Body of pancreas (tissue), 4 donors: ENCODE data around the gene SEC22C. TPM values are rescaled to one million over a fixed set of nuclear protein-coding genes. Genes with fewer than 3 reads are reported as not detected.

Experiments
- ATAC-seq: fragments of 150-250 bp; one replicate; pipeline ENCODE4 v1.9.1; 2016
- DNase-seq, 4 donors: peaks; one replicate each; pipeline ENCODE4 v3.0.0-alpha.2; 2019
- H3K27ac ChIP-seq, 4 donors: fragments of 200-600 bp; sonication (generic); 1 replicate in 3 of 4; 2 replicates in 1 of 4; pipeline versions ENCODE4 v1.5.1 to v1.6.1; 2016 to 2019; ENCODE audit warnings: mild to moderate bottlenecking in 1 of 4, mixed read lengths in 1 of 4, moderate library complexity in 1 of 4
- H3K27me3 ChIP-seq, 2 donors: fragments of 200-600 bp; sonication (generic); one replicate each; pipeline ENCODE4 v1.6.0; 2016; ENCODE audit warnings: mild to moderate bottlenecking in 1 of 2
- H3K36me3 ChIP-seq, 2 donors: fragments of 200-600 bp; sonication (generic); replicated peaks in 1 of 2; 2 replicates each; pipeline ENCODE4 v1.5.1; 2016; ENCODE audit warnings: low read depth in 2 of 2; ENCODE audit not compliant: insufficient read depth in 1 of 2
- H3K4me1 ChIP-seq: fragments of 200-600 bp; sonication (generic); one replicate; pipeline ENCODE4 v1.6.0; 2016
- H3K4me3 ChIP-seq, 2 donors: fragments of 200-600 bp; sonication (generic); 1 replicate in 1 of 2; 2 replicates in 1 of 2; pipeline ENCODE4 v1.5.1; 2016 to 2019
- H3K9me3 ChIP-seq, 3 donors: fragments of 200-600 bp; sonication (generic); 1 replicate in 2 of 3; 2 replicates in 1 of 3; pipeline ENCODE4 v1.5.1; 2016
- CTCF ChIP-seq, 7 experiments: fragments of 450-650 bp in 4 of 7; fragments of 200-600 bp in 3 of 7; sonication (generic) in 3 of 7; IDR thresholded peaks; one replicate each; pipeline ENCODE4 v1.5.1; 2016 to 2019; ENCODE audit warnings: antibody characterized with exemption in 7 of 7
- POLR2A ChIP-seq, 3 donors: fragments of 450-650 bp; IDR thresholded peaks; one replicate each; pipeline ENCODE4 v1.6.1; 2016; ENCODE audit warnings: antibody characterized with exemption in 3 of 3, mild to moderate bottlenecking in 2 of 3
- WGBS, 2 donors: methylation state at CpG; one replicate each; pipeline ENCODE4 v1.1.5; 2017; 5-methylcytosine and 5-hydroxymethylcytosine counted together
- intact Hi-C: fragments of 100-400 bp; cut with DNase I; formaldehyde crosslinking; loops from one replicate; pipeline ENCODE4 v1.15.1; 2023
- total RNA-seq, 2 donors: library from RNA; depleted of rRNA; stranded (reverse); fragments of >200 nt; gene quantifications; one replicate each; pipeline ENCODE4 v1.1.0, GENCODE V29; 2016

The SEC22C gene
- total RNA-seq, 2 donors from 2014 or later, result 23.1 to 30.9 TPM

- 59 to 67% methylated on average over 2 of the region's 2 CpGs for WGBS, 2 donors
- Histone ChIP-seq H3K4me1 (no peaks in the 10 kb centered on the region), H3K27me3 (no peaks in the 10 kb centered on the region), H3K9me3 (no peaks in the 10 kb centered on the region), H3K36me3 (no peaks in the 10 kb centered on the region), H3K27ac (no peak overlapping the region), H3K4me3 (no peak overlapping the region)
- intact Hi-C loops, result no loop called here
- DNase-seq (no peak), ATAC-seq (no peak)
- TF ChIP-seq POLR2A (IDR thresholded peaks at IDR 0.05) (no peak), CTCF (IDR thresholded peaks at IDR 0.05) (no peak)
These were observed 62.2 kb downstream of the SEC22C start for GRCh38 chr3:42519568-42519962.

GRCh38 chr3:42518800-42519567 is 62.8 kb downstream of the SEC22C start:
- Histone ChIP-seq H3K4me3 (no peak overlapping the region), H3K36me3 (no peaks in the 10 kb centered on the region), H3K4me1 (no peaks in the 10 kb centered on the region), H3K27ac (no peak overlapping the region), H3K27me3 (no peaks in the 10 kb centered on the region), H3K9me3 (no peaks in the 10 kb centered on the region)
- peak in 1 of 7 experiments; percentile 12 for TF ChIP-seq CTCF (IDR thresholded peaks at IDR 0.05)
- TF ChIP-seq POLR2A (IDR thresholded peaks at IDR 0.05), result no peak
- 82 to 83% methylated on average over 6 of the region's 6 CpGs for WGBS, 2 donors
- intact Hi-C loops, result no loop called here
- ATAC-seq, result no peak
- peak in 1 of 4 donors; percentile 44 for DNase-seq

- no peaks in the 10 kb centered on the region for H3K4me1 ChIP-seq
- TF ChIP-seq POLR2A (IDR thresholded peaks at IDR 0.05), result no peak
- TF ChIP-seq CTCF (IDR thresholded peaks at IDR 0.05), result no peak
- no peaks in the 10 kb centered on the region for H3K36me3 ChIP-seq
- H3K4me3 ChIP-seq, result no peak overlapping the region
- no peaks in the 10 kb centered on the region for H3K27me3 ChIP-seq
- intact Hi-C loops, result no loop called here
- H3K9me3 ChIP-seq, result no peaks in the 10 kb centered on the region
- DNase-seq (no peak), ATAC-seq (no peak)
- no peak overlapping the region for H3K27ac ChIP-seq
- 57 to 58% methylated on average over 3 to 4 of the region's 4 CpGs for WGBS, 2 donors
These were observed 64.7 kb downstream of the SEC22C start for GRCh38 chr3:42517117-42517516.

GRCh38 chr3:42516443-42516842 is 65.3 kb downstream of the SEC22C start:
- Histone ChIP-seq H3K27me3 (no peaks in the 10 kb centered on the region), H3K36me3 (no peaks in the 10 kb centered on the region), H3K9me3 (no peaks in the 10 kb centered on the region), H3K4me1 (no peaks in the 10 kb centered on the region), H3K27ac (no peak overlapping the region), H3K4me3 (no peak overlapping the region)
- TF ChIP-seq POLR2A (IDR thresholded peaks at IDR 0.05) (no peak), CTCF (IDR thresholded peaks at IDR 0.05) (no peak)
- WGBS, 2 donors, result 86 to 95% methylated on average over 4 to 5 of the region's 5 CpGs
- intact Hi-C loops, result no loop called here
- DNase-seq (no peak), ATAC-seq (no peak)

GRCh38 chr3:42515976-42516375 is 65.8 kb downstream of the SEC22C start:
- Histone ChIP-seq H3K27ac (peak overlapping the region in 1 of 4 donors; percentile 13), H3K36me3 (no peaks in the 10 kb centered on the region), H3K9me3 (no peaks in the 10 kb centered on the region), H3K4me3 (no peak overlapping the region), H3K27me3 (no peaks in the 10 kb centered on the region), H3K4me1 (no peaks in the 10 kb centered on the region)
- 75 to 100% methylated on average over 1 to 2 of the region's 2 CpGs for WGBS, 2 donors
- ATAC-seq (no peak), DNase-seq (no peak)
- no peak for TF ChIP-seq CTCF (IDR thresholded peaks at IDR 0.05)
- no peak for TF ChIP-seq POLR2A (IDR thresholded peaks at IDR 0.05)
- intact Hi-C loops, result no loop called here
